HepG2 (cell line): ENCODE data around the gene CD14. TPM values are rescaled to one million over a fixed set of nuclear protein-coding genes. Genes with fewer than 3 reads are reported as not detected.

Experiments used
- ARID5B ChIP-seq: IDR thresholded peaks from 2 replicates; pipeline ENCODE4 v1.4.0; 2020; ENCODE audit warnings: mild to moderate bottlenecking, missing genetic modification reagents
- CREB3 ChIP-seq: sonication (generic); formaldehyde crosslinking; IDR thresholded peaks from 2 replicates; pipeline ENCODE4 v1.5.0; 2020; ENCODE audit warnings: missing genetic modification reagents
- NBN ChIP-seq: fragments of 450-650 bp; conservative IDR thresholded peaks from 2 replicates; pipeline ENCODE4 v1.6.1; 2017
- RORA ChIP-seq: sonication (generic); formaldehyde crosslinking; IDR thresholded peaks from 2 replicates; pipeline ENCODE4 v1.5.0; 2020; ENCODE audit warnings: mild to moderate bottlenecking, missing genetic modification reagents, moderate library complexity
- SIX1 ChIP-seq: sonication (generic); formaldehyde crosslinking; IDR thresholded peaks from 2 replicates; pipeline ENCODE4 v1.4.0; 2020; ENCODE audit warnings: missing genetic modification reagents, borderline replicate concordance
- SP4 ChIP-seq: sonication (generic); formaldehyde crosslinking; IDR thresholded peaks from 2 replicates; pipeline ENCODE4 v1.8.1; 2023; ENCODE audit warnings: mild to moderate bottlenecking, missing genetic modification reagents
- TAF15 ChIP-seq: fragments of 200-400 bp; formaldehyde crosslinking; IDR thresholded peaks from one replicate; pipeline ENCODE4 v1.6.1; 2018; ENCODE audit warnings: mild to moderate bottlenecking, low read depth, low read length; ENCODE audit not compliant: poor library complexity, severe bottlenecking
- TIGD3 ChIP-seq: sonication (generic); formaldehyde crosslinking; IDR thresholded peaks from 2 replicates; pipeline ENCODE4 v1.5.1; 2020; ENCODE audit warnings: mild to moderate bottlenecking, missing genetic modification reagents, borderline replicate concordance
- ZBTB33 ChIP-seq: sonication (generic); formaldehyde crosslinking; IDR thresholded peaks from 2 replicates; pipeline ENCODE4 v1.4.0; 2020; ENCODE audit warnings: missing genetic modification reagents
- ZFX ChIP-seq: sonication (generic); formaldehyde crosslinking; IDR thresholded peaks from 2 replicates; pipeline ENCODE4 v1.4.0; 2020; ENCODE audit warnings: mild to moderate bottlenecking, low read depth, missing genetic modification reagents, moderate library complexity
- ZNF18 ChIP-seq: sonication (generic); formaldehyde crosslinking; IDR thresholded peaks from 2 replicates; pipeline ENCODE4 v1.8.0; 2022; ENCODE audit warnings: mild to moderate bottlenecking, missing genetic modification reagents; ENCODE audit not compliant: insufficient replicate concordance
- ZNF496 ChIP-seq: sonication (generic); formaldehyde crosslinking; IDR thresholded peaks from 2 replicates; pipeline ENCODE4 v1.8.1; 2023; ENCODE audit warnings: mild to moderate bottlenecking, moderate library complexity, missing genetic modification reagents; ENCODE audit not compliant: insufficient replicate concordance
- ZNF616 ChIP-seq: sonication (generic); formaldehyde crosslinking; IDR thresholded peaks from 2 replicates; pipeline ENCODE4 v1.5.0; 2020; ENCODE audit warnings: low read depth, mild to moderate bottlenecking, missing genetic modification reagents
- ZNF800 ChIP-seq: sonication (generic); formaldehyde crosslinking; IDR thresholded peaks from 2 replicates; pipeline ENCODE4 v1.4.0; 2020; ENCODE audit warnings: missing genetic modification reagents
- ZNF83 ChIP-seq: sonication (generic); formaldehyde crosslinking; IDR thresholded peaks from 2 replicates; pipeline ENCODE4 v1.4.0; 2020; ENCODE audit warnings: missing genetic modification reagents, mild to moderate bottlenecking, borderline replicate concordance
- polyA plus RNA-seq, 8 experiments: library from polyadenylated mRNA; depleted of rRNA in 3 of 8; stranded (reverse) in 7 of 8; unstranded in 1 of 8; fragments of >200 nt; fragmentation: Illumina TruSeq in 4 of 8; extraction: Trizol in 4 of 8; gene quantifications; 2 replicates each; pipeline versions ENCODE4 v1.2.1 to v1.2.3, GENCODE V29; 2011 to 2016; ENCODE audit warnings: low read depth in 4 of 8, missing spikeins in 1 of 8, mixed read lengths in 1 of 8; ENCODE audit not compliant: insufficient read depth in 1 of 8
- total RNA-seq, 5 experiments: library from RNA; depleted of rRNA; stranded (reverse); fragments of >200 nt; fragmentation: Illumina TruSeq; extraction: Trizol; gene quantifications; 2 replicates each; pipeline ENCODE4 v1.2.3, GENCODE V29; 2016; ENCODE audit warnings: low read depth in 1 of 5

Gene CD14
- total and polyA plus RNA-seq, 2 of the 13 experiments (the other 11 are each of a cell fraction or from before 2014, with no cell fraction given) = 1.7 to 4.7 TPM

GRCh38 chr5:140639148-140639981 is 6.4 kb upstream of the CD14 start, which contains the start of gene TMCO6 (continued):
- TF ChIP-seq TAF15 = peak; percentile 97
- no peak for TF ChIP-seq RORA (CRISPR knock-in tag)
- TF ChIP-seq NBN = no peak
- no peak for TF ChIP-seq ZNF800
- TF ChIP-seq CREB3 (CRISPR knock-in tag) = no peak
- TF ChIP-seq SIX1 (CRISPR knock-in tag) = peak; percentile 70
- TF ChIP-seq ZNF616 (CRISPR knock-in tag) = no peak
- TF ChIP-seq SP4 (CRISPR knock-in tag) = peak; percentile 28; the same call in 1 of the 2 replicates
- 0 out of 2 replicates have a peak, but pooled peaks have one; percentile 34 for TF ChIP-seq ZBTB33 (CRISPR knock-in tag)
- TF ChIP-seq TIGD3 (CRISPR knock-in tag) = peak; percentile 92; the same call in 1 of the 2 replicates
- TF ChIP-seq ZFX (CRISPR knock-in tag) = peak; percentile 77
- TF ChIP-seq ZNF83 (CRISPR knock-in tag) = no peak
- no peak for TF ChIP-seq ZNF496 (CRISPR knock-in tag)
- TF ChIP-seq ZNF18 (CRISPR knock-in tag) = peak; percentile 82
- peak; percentile 85 for TF ChIP-seq ARID5B (CRISPR knock-in tag)
